CD14-positive monocyte (primary cell): ENCODE data around the gene PSD4. TPM values are rescaled to one million over a fixed set of nuclear protein-coding genes. Genes with fewer than 3 reads are reported as not detected.

Source experiments
- DNase-seq, 3 donors: peaks; one replicate each; pipeline ENCODE4 v3.0.0-alpha.2; 2011 to 2022
- H2AFZ ChIP-seq: 2 replicates; pipeline ENCODE4 v1.6.0; 2012; ENCODE audit warnings: mild to moderate bottlenecking, low read depth, low read length, inconsistent platforms; ENCODE audit not compliant: insufficient read depth, poor library complexity, severe bottlenecking
- H3K27ac ChIP-seq, 2 donors: 1 replicate in 1 of 2; 2 replicates in 1 of 2; pipeline ENCODE4 v1.5.1; 2012 to 2013; ENCODE audit warnings: low read length in 2 of 2, control low read depth in 1 of 2, inconsistent platforms in 1 of 2, low read depth in 1 of 2, mild to moderate bottlenecking in 1 of 2
- H3K27me3 ChIP-seq, 2 donors: one replicate each; pipeline versions ENCODE4 v1.6.0 to v1.6.1; 2011 to 2013; ENCODE audit warnings: low read length in 2 of 2; ENCODE audit not compliant: control insufficient read depth in 2 of 2, insufficient read depth in 2 of 2
- H3K36me3 ChIP-seq, 2 donors: replicated peaks in 1 of 2; 1 replicate in 1 of 2; 2 replicates in 1 of 2; pipeline versions ENCODE4 v1.5.1 to v1.6.1; 2012 to 2013; ENCODE audit warnings: low read length in 2 of 2, control low read depth in 1 of 2, inconsistent platforms in 1 of 2, mild to moderate bottlenecking in 1 of 2; ENCODE audit not compliant: insufficient read depth in 2 of 2, control insufficient read depth in 1 of 2
- H3K4me1 ChIP-seq, 2 donors: 1 replicate in 1 of 2; 2 replicates in 1 of 2; pipeline versions ENCODE4 v1.5.1 to v1.6.1; 2012 to 2013; ENCODE audit warnings: low read length in 2 of 2, control low read depth in 1 of 2, inconsistent platforms in 1 of 2, mild to moderate bottlenecking in 1 of 2, moderate library complexity in 1 of 2; ENCODE audit not compliant: insufficient read depth in 2 of 2, control insufficient read depth in 1 of 2
- H3K4me2 ChIP-seq: replicated peaks from 2 replicates; pipeline ENCODE3; 2012; ENCODE audit warnings: low read length, moderate library complexity, mild to moderate bottlenecking; ENCODE audit not compliant: poor library complexity, severe bottlenecking; ENCODE audit errors: extremely low read depth
- H3K4me3 ChIP-seq, 3 experiments: fragments of 200-600 bp in 1 of 3; sonication (generic) in 1 of 3; replicated peaks in 1 of 3; 1 replicate in 2 of 3; 2 replicates in 1 of 3; pipeline ENCODE4 v1.5.1; 2011 to 2013; ENCODE audit warnings: low read length in 3 of 3, mild to moderate bottlenecking in 3 of 3, control low read depth in 2 of 3, low read depth in 2 of 3, inconsistent platforms in 1 of 3, moderate library complexity in 1 of 3
- H3K79me2 ChIP-seq: 2 replicates; pipeline ENCODE4 v1.6.0; 2012; ENCODE audit warnings: mild to moderate bottlenecking, control low read depth, inconsistent platforms, low read length, moderate library complexity; ENCODE audit not compliant: insufficient read depth
- H3K9ac ChIP-seq: 2 replicates; pipeline ENCODE4 v1.6.0; 2017; ENCODE audit warnings: low read length, mild to moderate bottlenecking; ENCODE audit not compliant: insufficient read depth, poor library complexity, severe bottlenecking
- H3K9me3 ChIP-seq, 2 donors: replicated peaks in 1 of 2; 1 replicate in 1 of 2; 2 replicates in 1 of 2; pipeline versions ENCODE4 v1.5.1 to v1.6.1; 2012 to 2013; ENCODE audit warnings: low read length in 2 of 2, control low read depth in 1 of 2; ENCODE audit not compliant: control insufficient read depth in 1 of 2, insufficient read depth in 1 of 2
- H4K20me1 ChIP-seq: 2 replicates; pipeline ENCODE4 v1.6.0; 2012; ENCODE audit warnings: mild to moderate bottlenecking, low read length, control low read depth, moderate library complexity; ENCODE audit not compliant: insufficient read depth
- H3K27ac Mint-ChIP-seq, 7 donors: one replicate each; pipeline ENCODE4 v1.8.0; 2020; ENCODE audit warnings: mild to moderate bottlenecking in 7 of 7, mixed read lengths in 7 of 7, moderate library complexity in 6 of 7, inconsistent platforms in 2 of 7
- H3K27me3 Mint-ChIP-seq, 3 donors: one replicate each; pipeline ENCODE4 v1.8.0; 2021 to 2022; ENCODE audit warnings: low read depth in 3 of 3, mild to moderate bottlenecking in 3 of 3, mixed read lengths in 3 of 3, moderate library complexity in 3 of 3, inconsistent platforms in 1 of 3
- H3K36me3 Mint-ChIP-seq, 2 donors: one replicate each; pipeline ENCODE4 v1.8.0; 2020; ENCODE audit warnings: mixed read lengths in 2 of 2, inconsistent platforms in 1 of 2, mild to moderate bottlenecking in 1 of 2
- H3K4me1 Mint-ChIP-seq: one replicate; pipeline ENCODE4 v1.8.0; 2020; ENCODE audit warnings: mild to moderate bottlenecking, mixed read lengths
- H3K4me3 Mint-ChIP-seq, 2 donors: one replicate each; pipeline ENCODE4 v1.8.0; 2020; ENCODE audit warnings: mild to moderate bottlenecking in 2 of 2, mixed read lengths in 2 of 2, moderate library complexity in 1 of 2
- H3K9me3 Mint-ChIP-seq, 7 donors: one replicate each; pipeline ENCODE4 v1.8.0; 2020 to 2022; ENCODE audit warnings: mixed read lengths in 7 of 7, mild to moderate bottlenecking in 6 of 7, moderate library complexity in 6 of 7, inconsistent platforms in 2 of 7
- CTCF ChIP-seq: fragments of 200-600 bp; IDR thresholded peaks from one replicate; pipeline ENCODE4 v1.8.0; 2022; ENCODE audit warnings: antibody characterized with exemption, mild to moderate bottlenecking
- WGBS: methylation state at CpG from one replicate; pipeline ENCODE4 v1.1.5; 2013; ENCODE audit warnings: missing lambda C conversion rate; ENCODE audit not compliant: insufficient coverage; 5-methylcytosine and 5-hydroxymethylcytosine counted together
- intact Hi-C, 2 donors: fragments of 100-400 bp; cut with micrococcal nuclease; formaldehyde crosslinking; loops; one replicate each; pipeline versions ENCODE4 v1.15.0 to v1.15.1; 2023
- polyA plus RNA-seq, 3 donors: library from polyadenylated mRNA; depleted of rRNA in 1 of 3; unstranded in 2 of 3; stranded (reverse) in 1 of 3; fragments of 300-500 nt in 2 of 3; fragments of >200 nt in 1 of 3; fragmentation: Illumina TruSeq in 2 of 3; gene quantifications; 1 replicate in 2 of 3; 2 replicates in 1 of 3; pipeline ENCODE4 v1.2.3, GENCODE V29; 2012 to 2021

Gene PSD4
- polyA plus RNA-seq, 3 donors = 11.0 to 47.0 (median 18.2) TPM

- Histone ChIP-seq H3K79me2 (no peaks in the 10 kb centered on the region), H3K27ac (no peak overlapping the region), H4K20me1 (no peaks in the 10 kb centered on the region), H2AFZ (no peak overlapping the region), H3K36me3 (no peaks in the 10 kb centered on the region), H3K27me3 (no peaks in the 10 kb centered on the region), H3K9me3 (no peaks in the 10 kb centered on the region), H3K4me3 (no peak overlapping the region), H3K9ac (no peak overlapping the region), H3K4me1 (peaks cover 4 to 8% of the 10 kb centered on the region in 2 donors), H3K4me2 (no peak overlapping the region)
- H3K36me3 Mint-ChIP-seq = no peaks in the 10 kb centered on the region
- intact Hi-C loops = no loop called here
- peaks cover 0 to 2% (median 0%) of the 10 kb centered on the region in 7 donors for H3K9me3 Mint-ChIP-seq
- H3K4me1 Mint-ChIP-seq = peaks cover 12% of the 10 kb centered on the region
- H3K27ac Mint-ChIP-seq = peak overlapping the region in 1 of 7 donors; percentile 55
- WGBS = 92% methylated on average over 1 of the region's 5 CpGs
- peaks cover 0 to 7% (median 2%) of the 10 kb centered on the region in 3 donors for H3K27me3 Mint-ChIP-seq
- no peak overlapping the region for H3K4me3 Mint-ChIP-seq
- no peak for DNase-seq
- TF ChIP-seq CTCF = no peak
Observed at GRCh38 chr2:113150258-113150601, 23.5 kb upstream of the PSD4 start.

- H3K79me2 ChIP-seq = no peaks in the 10 kb centered on the region
- H2AFZ ChIP-seq = no peak overlapping the region
- DNase-seq = no peak
Observed at GRCh38 chr2:113155331-113155730, 18.4 kb upstream of the PSD4 start.

More at GRCh38 chr2:113155331-113155730, 18.4 kb upstream of the PSD4 start:
- Histone ChIP-seq H3K4me1 (peaks cover 10 to 21% of the 10 kb centered on the region in 2 donors), H4K20me1 (no peaks in the 10 kb centered on the region), H3K9ac (no peak overlapping the region), H3K4me2 (no peak overlapping the region), H3K36me3 (no peaks in the 10 kb centered on the region), H3K9me3 (no peaks in the 10 kb centered on the region), H3K27ac (no peak overlapping the region), H3K4me3 (no peak overlapping the region), H3K27me3 (peaks cover 7 to 18% of the 10 kb centered on the region in 2 donors)
- peaks cover 0 to 2% (median 0%) of the 10 kb centered on the region in 7 donors for H3K9me3 Mint-ChIP-seq
- peaks cover 12 to 16% (median 13%) of the 10 kb centered on the region in 3 donors for H3K27me3 Mint-ChIP-seq
- no peak overlapping the region for H3K4me3 Mint-ChIP-seq
- intact Hi-C loops = no loop called here
- no peak for TF ChIP-seq CTCF
- WGBS = no CpG with 5 or more reads among the region's 5 CpGs
- no peak overlapping the region for H3K27ac Mint-ChIP-seq
- peaks cover 0 to 7% of the 10 kb centered on the region in 2 donors for H3K36me3 Mint-ChIP-seq
- peaks cover 17% of the 10 kb centered on the region for H3K4me1 Mint-ChIP-seq
